Naive B cell (primary cell): ENCODE data around the gene SH3D19. TPM values are rescaled to one million over a fixed set of nuclear protein-coding genes. Genes with fewer than 3 reads are reported as not detected.
A peak's percentile ranks its signal among the peaks of the same experiment; 100 is the strongest.

Experiments used
- ATAC-seq, 2 donors: fragments of 150-1000 bp; cut with Tn5 transposase; 2 replicates each; pipeline ENCODE4 v1.10.0; 2021; ENCODE audit warnings: low read depth in 2 of 2, mild to moderate bottlenecking in 2 of 2, moderate library complexity in 2 of 2
- DNase-seq: peaks from one replicate; pipeline ENCODE4 v3.0.0; 2022
- H3K27ac Mint-ChIP-seq, 6 donors: one replicate each; pipeline ENCODE4 v1.8.0; 2020 to 2022; ENCODE audit warnings: mild to moderate bottlenecking in 6 of 6, mixed read lengths in 6 of 6, moderate library complexity in 5 of 6, inconsistent platforms in 2 of 6
- H3K27me3 Mint-ChIP-seq, 3 donors: one replicate each; pipeline ENCODE4 v1.8.0; 2021 to 2022; ENCODE audit warnings: mixed read lengths in 3 of 3, mild to moderate bottlenecking in 1 of 3
- H3K36me3 Mint-ChIP-seq, 2 donors: one replicate each; pipeline ENCODE4 v1.8.0; 2020 to 2022; ENCODE audit warnings: mixed read lengths in 2 of 2, inconsistent platforms in 1 of 2, mild to moderate bottlenecking in 1 of 2
- H3K4me1 Mint-ChIP-seq, 3 donors: one replicate each; pipeline ENCODE4 v1.8.0; 2020 to 2022; ENCODE audit warnings: mixed read lengths in 3 of 3, inconsistent platforms in 1 of 3, mild to moderate bottlenecking in 1 of 3, moderate library complexity in 1 of 3
- H3K4me3 Mint-ChIP-seq, 8 donors: one replicate each; pipeline ENCODE4 v1.8.0; 2020 to 2022; ENCODE audit warnings: mild to moderate bottlenecking in 8 of 8, mixed read lengths in 8 of 8, moderate library complexity in 8 of 8, inconsistent platforms in 2 of 8
- H3K9me3 Mint-ChIP-seq, 7 donors: one replicate each; pipeline ENCODE4 v1.8.0; 2020 to 2022; ENCODE audit warnings: mixed read lengths in 7 of 7, mild to moderate bottlenecking in 5 of 7, inconsistent platforms in 2 of 7, moderate library complexity in 1 of 7
- polyA plus RNA-seq, 6 donors: library from polyadenylated mRNA; unstranded; fragments of 300-500 nt; fragmentation: Illumina TruSeq; gene quantifications; one replicate each; pipeline ENCODE4 v1.2.3, GENCODE V29; 2021; ENCODE audit warnings: low read depth in 6 of 6

The SH3D19 gene
- polyA plus RNA-seq, 6 donors from 2014 or later: 1.7 to 3.7 (median 2.3) TPM; not detected in 2

DNA sequence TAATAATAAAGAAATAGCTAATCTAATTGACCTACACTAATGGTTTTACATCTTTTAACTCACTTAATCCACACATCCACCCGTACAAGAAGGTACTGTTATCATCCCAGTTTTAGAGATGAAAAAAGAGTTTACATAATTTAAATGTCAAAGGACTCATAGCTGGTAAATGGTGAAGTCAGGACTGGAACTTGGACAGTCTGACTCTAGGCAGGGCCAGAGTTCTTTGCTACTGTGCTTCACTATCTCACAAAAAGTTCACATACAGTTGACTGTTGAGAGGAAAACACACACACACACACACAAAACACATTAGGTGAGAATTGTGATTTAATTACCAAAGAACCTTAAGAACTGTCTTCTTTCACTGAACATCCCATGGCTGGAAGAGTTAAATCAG is 119.7 kb downstream of the SH3D19 start:
- Mint-ChIP-seq H3K27ac (no peak overlapping the region), H3K27me3 (no peaks in the 10 kb centered on the region), H3K4me1 (no peaks in the 10 kb centered on the region), H3K36me3 (no peaks in the 10 kb centered on the region), H3K4me3 (no peak overlapping the region), H3K9me3 (no peaks in the 10 kb centered on the region)
- DNase-seq (no peak), ATAC-seq (no peak)

GRCh38 chr4:151204925-151205524 is 120.4 kb downstream of the SH3D19 start:
- ATAC-seq: no peak
- Mint-ChIP-seq H3K36me3 (no peaks in the 10 kb centered on the region), H3K27me3 (no peaks in the 10 kb centered on the region), H3K4me3 (no peak overlapping the region), H3K9me3 (no peaks in the 10 kb centered on the region), H3K4me1 (no peaks in the 10 kb centered on the region), H3K27ac (no peak overlapping the region)
- no peak for DNase-seq

GRCh38 chr4:151202851-151203455 is 122.5 kb downstream of the SH3D19 start:
- Mint-ChIP-seq H3K36me3 (no peaks in the 10 kb centered on the region), H3K4me3 (no peak overlapping the region), H3K27me3 (no peaks in the 10 kb centered on the region), H3K27ac (no peak overlapping the region), H3K9me3 (no peaks in the 10 kb centered on the region), H3K4me1 (no peaks in the 10 kb centered on the region)
- DNase-seq (no peak), ATAC-seq (no peak)

DNA sequence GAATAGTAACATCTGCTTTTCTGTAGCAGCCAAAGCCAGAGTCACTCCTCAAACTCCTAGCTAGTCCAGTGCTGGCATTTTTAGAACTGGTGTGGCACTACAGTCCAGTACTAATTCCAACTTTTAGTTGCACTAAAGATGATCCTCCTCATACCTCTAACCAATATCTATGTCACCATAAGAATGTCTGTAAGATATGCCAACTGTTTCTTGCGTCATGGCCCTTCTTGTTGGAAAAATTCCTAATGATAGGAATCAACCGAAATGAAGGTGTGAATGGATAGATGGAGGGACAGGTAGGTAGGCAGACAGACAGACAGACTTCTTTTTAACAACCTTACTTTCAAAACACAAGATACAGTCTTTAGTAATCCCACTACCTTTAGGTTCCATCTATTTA is 123.0 kb downstream of the SH3D19 start:
- no peak for ATAC-seq
- H3K4me3 Mint-ChIP-seq: no peak overlapping the region
- no peaks in the 10 kb centered on the region for H3K27me3 Mint-ChIP-seq
- H3K27ac Mint-ChIP-seq: no peak overlapping the region
- H3K9me3 Mint-ChIP-seq: no peaks in the 10 kb centered on the region
- DNase-seq: no peak
- no peaks in the 10 kb centered on the region for H3K36me3 Mint-ChIP-seq
- no peaks in the 10 kb centered on the region for H3K4me1 Mint-ChIP-seq

DNA sequence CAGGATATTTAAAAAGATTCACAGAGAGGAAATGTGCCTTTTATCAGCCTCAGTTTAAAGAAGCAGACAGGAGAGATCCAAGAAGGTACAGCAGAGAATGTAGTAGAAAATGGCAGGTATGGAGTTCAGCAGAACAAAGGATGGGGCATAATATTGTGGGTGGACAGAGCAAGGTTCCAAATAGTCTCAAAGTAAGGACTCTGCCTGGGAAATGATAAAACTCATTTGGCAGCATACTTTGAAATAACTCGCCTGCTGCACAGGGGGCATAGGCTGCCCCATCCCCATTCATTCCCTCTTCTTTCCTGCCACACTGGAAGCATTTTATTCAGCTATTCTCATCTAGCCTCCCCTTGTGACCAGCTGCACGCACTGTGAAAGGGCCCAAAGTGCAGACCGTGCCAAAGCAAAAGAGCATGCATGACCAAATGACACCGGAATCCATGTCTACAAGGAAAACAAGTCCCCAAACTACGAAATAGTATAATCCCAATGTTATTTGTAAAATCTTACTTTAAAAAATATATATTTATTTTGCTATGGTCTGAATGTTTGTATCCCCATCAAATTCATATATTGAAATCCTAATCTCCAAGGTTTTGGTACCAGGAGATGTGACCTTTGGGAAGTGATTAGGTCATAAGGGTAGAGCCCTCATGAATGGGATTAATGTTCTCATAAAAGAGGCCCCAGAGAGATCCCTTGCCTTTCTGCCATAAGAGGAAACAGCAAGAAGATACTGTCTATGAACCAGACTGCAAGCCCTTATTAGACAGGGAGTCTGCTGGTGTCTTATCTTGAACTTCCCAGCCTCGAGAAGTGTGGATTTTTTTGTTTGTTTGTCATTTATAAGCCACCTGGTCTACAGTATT is 125.8 kb downstream of the SH3D19 start:
- DNase-seq: no peak
- H3K27me3 Mint-ChIP-seq: peaks cover 0 to 6% (median 0%) of the 10 kb centered on the region in 3 donors
- H3K27ac Mint-ChIP-seq: no peak overlapping the region
- H3K9me3 Mint-ChIP-seq: no peaks in the 10 kb centered on the region
- H3K4me3 Mint-ChIP-seq: no peak overlapping the region
- no peak for ATAC-seq
- no peaks in the 10 kb centered on the region for H3K36me3 Mint-ChIP-seq
- no peaks in the 10 kb centered on the region for H3K4me1 Mint-ChIP-seq

- no peak overlapping the region for H3K27ac Mint-ChIP-seq
- no peaks in the 10 kb centered on the region for H3K4me1 Mint-ChIP-seq
- no peak for DNase-seq
These were observed 126.7 kb downstream of the SH3D19 start for GRCh38 chr4:151198748-151199147.

DNA sequence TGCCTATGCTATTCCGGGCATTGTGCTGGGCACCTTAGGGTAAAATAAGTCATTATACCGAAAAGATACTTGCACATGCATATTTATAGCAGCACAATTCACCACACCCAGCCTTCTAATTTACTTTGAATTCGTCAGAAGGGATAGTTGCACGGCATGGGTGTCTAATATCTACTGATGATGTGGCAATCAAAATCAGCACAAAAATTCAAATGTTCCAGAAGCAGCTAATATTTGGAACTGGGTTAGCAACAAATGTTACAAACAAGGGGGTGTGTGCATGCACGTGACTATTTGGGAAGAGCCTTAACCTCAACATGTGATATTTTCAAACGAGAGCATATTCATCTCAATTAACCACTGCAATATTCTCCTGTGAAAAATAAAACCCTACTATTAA is 128.2 kb downstream of the SH3D19 start:
- no peaks in the 10 kb centered on the region for H3K36me3 Mint-ChIP-seq
- no peaks in the 10 kb centered on the region for H3K4me1 Mint-ChIP-seq
- H3K9me3 Mint-ChIP-seq: peaks cover 0 to 5% (median 0%) of the 10 kb centered on the region in 7 donors
- no peak overlapping the region for H3K4me3 Mint-ChIP-seq
- peaks cover 0 to 11% (median 0%) of the 10 kb centered on the region in 3 donors for H3K27me3 Mint-ChIP-seq
- ATAC-seq: no peak
- H3K27ac Mint-ChIP-seq: no peak overlapping the region
- DNase-seq: no peak

More at GRCh38 chr4:151198748-151199147, 126.7 kb downstream of the SH3D19 start:
- Mint-ChIP-seq H3K27me3 (peaks cover 0 to 6% (median 0%) of the 10 kb centered on the region in 3 donors), H3K36me3 (no peaks in the 10 kb centered on the region), H3K4me3 (no peak overlapping the region), H3K9me3 (no peaks in the 10 kb centered on the region)
- no peak for ATAC-seq

- Mint-ChIP-seq H3K4me3 (no peak overlapping the region), H3K9me3 (peaks cover 0 to 17% (median 9%) of the 10 kb centered on the region in 7 donors), H3K4me1 (no peaks in the 10 kb centered on the region), H3K36me3 (no peaks in the 10 kb centered on the region), H3K27ac (no peak overlapping the region), H3K27me3 (peaks cover 0 to 18% (median 0%) of the 10 kb centered on the region in 3 donors)
- ATAC-seq (no peak), DNase-seq (no peak)
These were observed 129.6 kb downstream of the SH3D19 start for GRCh38 chr4:151195801-151196200.

GRCh38 chr4:151193414-151193813 is 132.0 kb downstream of the SH3D19 start:
- Mint-ChIP-seq H3K27me3 (peaks cover 0 to 18% (median 0%) of the 10 kb centered on the region in 3 donors), H3K27ac (no peak overlapping the region), H3K4me3 (no peak overlapping the region), H3K9me3 (peaks cover 0 to 39% (median 29%) of the 10 kb centered on the region in 7 donors), H3K4me1 (no peaks in the 10 kb centered on the region), H3K36me3 (no peaks in the 10 kb centered on the region)
- DNase-seq (no peak), ATAC-seq (no peak)

GRCh38 chr4:151192556-151193235 is 132.7 kb downstream of the SH3D19 start:
- H3K4me3 Mint-ChIP-seq: no peak overlapping the region
- peaks cover 0 to 18% (median 0%) of the 10 kb centered on the region in 3 donors for H3K27me3 Mint-ChIP-seq
- peak overlapping the region in 1 of 6 donors; percentile 42 for H3K27ac Mint-ChIP-seq
- DNase-seq (no peak), ATAC-seq (no peak)
- no peaks in the 10 kb centered on the region for H3K36me3 Mint-ChIP-seq
- H3K9me3 Mint-ChIP-seq: peaks cover 0 to 39% (median 29%) of the 10 kb centered on the region in 7 donors
- no peaks in the 10 kb centered on the region for H3K4me1 Mint-ChIP-seq

DNA sequence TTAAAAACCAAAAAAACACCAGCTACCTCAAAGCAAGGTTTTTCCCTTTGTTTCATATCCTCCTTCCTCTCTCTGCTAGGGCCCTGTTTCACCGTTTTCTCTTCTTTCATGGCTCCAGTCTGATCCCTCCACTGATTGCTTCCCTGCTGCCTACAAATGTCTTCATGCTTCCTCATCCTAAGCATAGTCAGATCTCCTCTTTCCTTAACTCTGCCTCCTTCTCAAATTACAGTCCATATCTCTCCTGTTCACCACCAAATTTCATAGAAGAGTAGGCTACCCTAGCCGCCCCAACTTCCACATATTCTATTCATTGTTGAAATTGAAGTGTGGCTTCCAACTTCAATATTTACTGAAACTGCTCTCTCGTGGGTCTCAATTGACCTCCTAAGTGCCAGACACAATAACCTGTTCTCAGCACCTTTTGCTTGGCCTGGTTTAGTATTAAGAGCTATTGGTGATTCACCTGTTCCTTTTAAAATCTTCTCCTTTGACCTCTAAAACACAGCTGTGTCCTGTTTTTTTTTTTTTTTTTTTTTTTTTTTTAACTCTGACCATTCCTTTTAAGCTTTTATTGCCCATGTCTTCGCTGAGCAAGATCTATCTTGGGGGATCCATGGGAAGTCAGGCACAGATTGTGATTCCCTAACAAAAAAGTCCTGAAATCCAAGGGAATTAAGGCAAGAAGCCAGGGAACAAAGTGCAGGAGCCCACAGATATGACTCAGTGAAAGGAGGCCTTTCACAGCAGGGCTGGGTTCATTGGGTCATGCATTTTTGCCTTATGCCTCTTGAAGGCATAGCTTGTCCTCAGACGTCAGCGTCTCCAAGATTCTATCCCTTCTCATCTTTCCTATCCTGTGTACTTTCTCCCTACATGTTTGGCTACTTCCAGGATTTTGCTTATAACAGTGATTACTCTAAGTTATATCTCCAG is 140.6 kb downstream of the SH3D19 start:
- no peak for DNase-seq
- no peak for ATAC-seq
- peaks cover 0 to 12% (median 9%) of the 10 kb centered on the region in 7 donors for H3K9me3 Mint-ChIP-seq
- H3K36me3 Mint-ChIP-seq: no peaks in the 10 kb centered on the region
- no peak overlapping the region for H3K4me3 Mint-ChIP-seq
- H3K27me3 Mint-ChIP-seq: peaks cover 0 to 8% (median 4%) of the 10 kb centered on the region in 3 donors
- H3K27ac Mint-ChIP-seq: no peak overlapping the region
- H3K4me1 Mint-ChIP-seq: no peaks in the 10 kb centered on the region

DNA sequence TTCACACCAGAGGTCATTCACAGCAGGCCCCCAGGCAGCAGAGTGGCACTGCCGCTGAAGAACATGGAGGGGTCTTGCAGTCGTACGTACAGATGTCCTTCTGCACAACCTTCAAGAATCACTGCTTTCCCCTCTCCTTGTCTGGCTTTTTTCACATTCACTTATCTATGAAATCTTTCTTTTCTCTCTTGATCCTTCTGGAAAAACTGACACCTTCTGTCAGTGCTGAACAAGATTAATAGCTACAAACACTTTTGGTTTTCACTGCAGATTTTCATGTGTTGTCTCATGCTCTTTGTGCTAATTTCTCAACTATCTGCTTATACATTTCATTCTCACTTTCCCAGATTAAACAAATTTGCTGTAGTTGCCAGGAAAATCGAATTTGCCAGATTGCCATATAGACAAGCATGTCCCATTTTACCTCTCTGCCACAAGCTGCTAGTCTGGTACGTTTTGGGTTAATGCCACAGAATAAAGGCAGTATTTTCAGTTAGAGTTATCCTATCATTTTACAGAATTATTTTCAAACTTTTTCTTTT is 142.9 kb downstream of the SH3D19 start:
- Mint-ChIP-seq H3K27me3 (peaks cover 0 to 8% (median 4%) of the 10 kb centered on the region in 3 donors), H3K4me3 (no peak overlapping the region), H3K36me3 (no peaks in the 10 kb centered on the region), H3K4me1 (no peaks in the 10 kb centered on the region), H3K9me3 (no peaks in the 10 kb centered on the region), H3K27ac (no peak overlapping the region)
- no peak for ATAC-seq
- DNase-seq: no peak
